Measurements from ENCODE around the gene PEX7.

GRCh38 chr6:136955123-136955522 lies 132.7 kb downstream of the PEX7 start:
- no peak for TF ChIP-seq CTCF (IDR thresholded peaks at IDR 0.05)
- no peak for TF ChIP-seq POLR2A (IDR thresholded peaks at IDR 0.05)
- TF ChIP-seq EP300 (IDR thresholded peaks at IDR 0.05), result no peak

All from tibial nerve (tissue), 4 donors.